ENCODE measurements around the gene HTR3E. TPM values are rescaled to one million over a fixed set of nuclear protein-coding genes. Genes with fewer than 3 reads are reported as not detected.
"Not testable (repeated sequence)": the region's sequence is repeated elsewhere in the genome, so short reads cannot be mapped to it uniquely, and the experiment has no call there.

HTR3E gene
- polyA plus RNA-seq, 5 donors = not detected

DNA sequence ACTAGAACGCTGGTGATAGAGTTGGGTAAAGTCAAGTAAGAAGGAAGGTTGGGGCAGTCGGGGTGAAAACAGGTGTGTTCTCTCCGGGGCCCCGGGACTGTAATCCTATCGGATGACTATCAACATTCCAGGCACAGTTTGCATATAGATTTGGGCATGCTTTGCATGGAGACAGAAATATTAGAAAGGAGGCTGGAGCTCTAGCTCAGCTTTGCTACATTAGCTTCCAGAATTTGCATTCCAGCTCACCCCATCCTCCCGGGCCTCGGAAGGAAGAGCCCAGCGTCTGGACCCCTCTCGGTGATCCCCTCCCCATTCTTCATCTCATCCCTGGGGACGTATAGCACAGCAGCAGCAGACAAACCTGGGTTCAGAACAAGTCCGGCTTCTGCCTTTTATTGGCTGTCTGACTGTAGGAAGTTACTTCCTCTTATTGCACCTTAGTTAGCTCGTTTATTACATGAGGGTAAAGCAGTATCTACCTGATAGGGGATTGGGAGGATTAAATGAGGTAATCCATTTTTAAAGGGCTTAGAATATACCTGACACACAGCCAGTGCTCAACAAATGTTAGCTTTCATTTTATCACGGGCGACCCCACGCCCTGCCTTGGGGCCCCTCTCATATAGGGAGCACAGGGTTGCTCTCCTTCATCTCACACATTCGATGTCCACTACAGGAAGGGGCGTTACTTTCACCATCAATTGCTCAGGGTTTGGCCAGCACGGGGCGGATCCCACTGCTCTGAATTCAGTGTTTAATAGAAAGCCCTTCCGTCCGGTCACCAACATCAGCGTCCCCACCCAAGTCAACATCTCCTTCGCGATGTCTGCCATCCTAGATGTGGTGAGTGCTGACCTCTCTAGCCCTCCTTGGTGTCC lies 3.2 kb downstream of the HTR3E start:
- no peak for DNase-seq

GRCh38 chr3:184110316-184110725 lies 13.5 kb downstream of the HTR3E start:
- DNase-seq = no peak

DNA sequence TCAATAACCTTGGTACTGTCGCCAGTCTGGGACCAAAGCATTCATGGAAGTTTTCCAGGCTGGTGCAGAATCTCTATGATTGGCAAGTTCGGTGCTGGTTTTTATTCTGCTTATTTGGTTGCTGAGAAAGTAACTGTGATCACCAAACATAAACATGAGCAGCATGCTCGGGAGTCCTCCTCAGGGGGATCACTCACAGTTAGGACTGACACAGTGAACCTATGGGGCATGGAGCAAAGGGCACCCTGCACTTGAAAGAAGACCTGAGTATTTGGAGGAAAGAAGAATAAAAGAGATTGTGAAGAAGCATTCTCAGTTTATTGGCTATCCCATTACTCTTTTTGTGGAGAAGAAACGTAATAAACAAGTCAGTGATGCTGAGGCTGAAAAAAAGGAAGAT lies 19.2 kb downstream of the HTR3E start:
- no peak for DNase-seq

DNA sequence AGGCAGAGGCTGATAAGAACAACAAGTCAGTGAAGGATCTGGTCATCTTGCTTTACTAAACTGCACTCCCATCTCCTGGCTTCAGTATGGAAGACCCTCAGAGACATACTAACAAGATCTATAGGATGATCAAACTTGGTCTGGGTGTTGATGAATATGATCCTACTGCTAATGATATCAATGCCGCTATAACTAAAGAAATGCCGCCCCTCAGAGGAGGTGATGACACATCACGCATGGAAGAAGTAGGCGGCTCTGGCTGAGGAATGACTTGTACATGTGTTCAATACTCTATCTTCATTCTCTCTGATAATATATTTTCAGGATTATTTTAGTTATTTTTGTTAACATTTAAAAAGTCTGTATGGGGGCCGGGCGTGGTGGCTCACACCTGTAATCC lies 20.8 kb downstream of the HTR3E start:
- DNase-seq = no peak

DNA sequence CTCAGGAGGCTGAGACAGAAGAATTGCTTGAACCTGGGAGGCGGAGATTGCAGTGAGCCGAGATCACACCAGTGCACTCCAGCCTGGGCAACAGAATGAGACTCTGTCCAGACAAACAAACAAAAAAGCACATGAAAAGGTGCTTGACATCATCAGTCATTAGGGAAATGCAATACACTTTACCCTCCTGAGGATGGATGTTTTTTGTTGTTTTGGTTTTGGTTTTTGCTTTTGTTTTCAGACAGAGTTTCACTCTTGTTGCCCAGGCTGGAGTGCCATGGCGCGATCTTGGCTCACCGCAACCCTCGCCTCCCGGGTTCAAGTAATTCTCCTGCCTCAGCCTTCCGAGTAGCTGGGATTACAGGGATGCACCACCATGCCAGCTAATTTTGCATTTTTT lies 24.2 kb downstream of the HTR3E start:
- DNase-seq = not testable (repeated sequence)

- no peak for DNase-seq
These were observed 29.1 kb downstream of the HTR3E start for GRCh38 chr3:184126006-184126405.

DNA sequence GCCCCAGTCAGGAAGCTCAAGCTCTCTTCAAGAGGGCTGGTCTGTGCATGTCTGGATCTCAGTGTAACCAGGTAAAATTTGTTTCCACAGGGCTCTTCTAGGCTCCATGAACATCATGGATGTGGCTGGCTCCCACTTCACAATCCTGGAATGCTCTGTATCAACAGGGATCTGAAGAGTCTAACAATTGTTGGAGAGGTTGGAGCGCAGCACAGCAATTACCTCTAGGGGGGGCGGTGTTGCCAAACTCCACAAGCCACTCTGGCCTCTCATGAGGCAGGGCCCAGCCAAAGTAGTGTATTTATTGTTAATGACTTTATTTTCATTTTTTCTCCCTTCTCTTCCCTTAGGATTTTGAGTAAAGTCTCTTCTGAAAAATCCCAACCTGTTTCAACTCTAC lies 32.1 kb downstream of the HTR3E start:
- no peak for DNase-seq

- no peak for DNase-seq
These were observed 36.1 kb downstream of the HTR3E start for GRCh38 chr3:184132945-184133344.

- DNase-seq = peak; percentile 63 to 68
These were observed 37.2 kb downstream of the HTR3E start for GRCh38 chr3:184133840-184134745.

- no peak for DNase-seq
These were observed 37.9 kb downstream of the HTR3E start for GRCh38 chr3:184134746-184135148.

- DNase-seq = peak; percentile 89 to 91
These were observed 38.5 kb downstream of the HTR3E start, which contains the start of gene EIF2B5 for GRCh38 chr3:184135149-184135910. Gene EIF2B5 (plus strand): TSS chr3:184135358. CDS start chr3:184135386, 28 bp downstream.

DNA sequence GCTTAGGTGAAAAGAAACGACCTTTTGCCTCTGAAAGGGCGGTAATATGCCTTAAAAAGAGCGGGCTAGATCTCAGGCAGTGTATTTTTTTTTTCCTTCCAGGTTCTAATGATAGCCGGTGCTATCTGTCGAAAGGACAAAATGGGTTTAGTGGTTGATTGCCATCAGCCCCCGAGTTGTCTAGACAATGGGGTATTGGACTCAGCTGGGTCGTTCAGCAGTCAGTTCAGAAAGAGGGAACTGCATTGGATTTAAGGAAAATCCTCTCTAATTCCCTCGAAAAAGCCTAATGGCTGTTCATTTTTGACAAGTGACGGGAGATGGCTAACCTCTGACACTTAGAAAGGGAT lies 39.0 kb downstream of the HTR3E start:
- DNase-seq = no peak

DNA sequence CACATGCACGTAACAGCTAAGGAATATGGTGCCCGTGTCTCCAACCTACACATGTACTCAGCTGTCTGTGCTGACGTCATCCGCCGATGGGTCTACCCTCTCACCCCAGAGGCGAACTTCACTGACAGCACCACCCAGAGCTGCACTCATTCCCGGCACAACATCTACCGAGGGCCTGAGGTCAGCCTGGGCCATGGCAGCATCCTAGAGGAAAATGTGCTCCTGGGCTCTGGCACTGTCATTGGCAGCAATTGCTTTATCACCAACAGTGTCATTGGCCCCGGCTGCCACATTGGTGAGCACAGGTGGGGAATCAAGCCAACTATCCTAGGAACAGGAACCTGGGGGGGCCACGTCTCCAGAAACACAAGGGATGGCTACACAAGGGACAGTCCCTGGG lies 43.6 kb downstream of the HTR3E start:
- no peak for DNase-seq

DNA sequence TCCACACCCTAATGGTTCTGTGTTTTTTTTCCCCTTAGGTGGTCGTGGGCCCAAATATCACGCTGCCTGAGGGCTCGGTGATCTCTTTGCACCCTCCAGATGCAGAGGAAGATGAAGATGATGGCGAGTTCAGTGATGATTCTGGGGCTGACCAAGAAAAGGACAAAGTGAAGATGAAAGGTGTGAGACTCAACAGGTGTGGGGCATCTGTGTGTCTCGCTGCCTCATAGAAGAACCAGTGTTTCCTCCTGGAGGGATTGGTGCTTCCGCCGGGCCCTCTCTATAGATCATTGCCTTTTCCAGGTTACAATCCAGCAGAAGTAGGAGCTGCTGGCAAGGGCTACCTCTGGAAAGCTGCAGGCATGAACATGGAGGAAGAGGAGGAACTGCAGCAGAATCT lies 45.3 kb downstream of the HTR3E start:
- no peak for DNase-seq

- DNase-seq = no peak
These were observed 46.5 kb downstream of the HTR3E start for GRCh38 chr3:184143327-184143726.

- DNase-seq = no peak
These were observed 47.6 kb downstream of the HTR3E start for GRCh38 chr3:184144505-184144904.

GRCh38 chr3:184145111-184145524 lies 48.3 kb downstream of the HTR3E start:
- DNase-seq = no peak

DNA sequence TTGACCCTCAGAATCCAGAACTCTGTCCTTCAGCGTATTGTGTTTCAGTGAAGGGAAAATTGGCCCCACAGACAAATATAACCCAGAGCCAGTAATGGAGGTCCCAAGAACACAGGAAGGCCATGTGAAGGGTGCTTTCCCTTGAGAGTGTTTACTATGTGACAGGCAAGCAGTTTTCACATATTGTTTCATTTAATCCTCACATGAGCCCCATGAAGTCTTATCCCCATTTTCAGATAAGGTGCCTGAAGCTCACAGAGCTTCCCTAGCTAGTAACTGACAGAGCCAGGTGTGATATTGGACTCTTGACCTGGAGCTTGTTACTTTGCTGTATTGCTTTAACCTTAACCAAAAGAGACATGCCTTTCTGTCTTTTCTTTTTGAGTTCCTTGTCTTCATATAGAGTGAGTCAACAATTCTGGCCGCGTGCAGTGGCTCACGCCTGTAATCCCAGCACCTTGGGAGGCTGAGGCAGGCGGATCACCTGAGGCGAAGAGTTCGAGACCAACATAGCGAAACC lies 48.9 kb downstream of the HTR3E start:
- DNase-seq = no peak

DNA sequence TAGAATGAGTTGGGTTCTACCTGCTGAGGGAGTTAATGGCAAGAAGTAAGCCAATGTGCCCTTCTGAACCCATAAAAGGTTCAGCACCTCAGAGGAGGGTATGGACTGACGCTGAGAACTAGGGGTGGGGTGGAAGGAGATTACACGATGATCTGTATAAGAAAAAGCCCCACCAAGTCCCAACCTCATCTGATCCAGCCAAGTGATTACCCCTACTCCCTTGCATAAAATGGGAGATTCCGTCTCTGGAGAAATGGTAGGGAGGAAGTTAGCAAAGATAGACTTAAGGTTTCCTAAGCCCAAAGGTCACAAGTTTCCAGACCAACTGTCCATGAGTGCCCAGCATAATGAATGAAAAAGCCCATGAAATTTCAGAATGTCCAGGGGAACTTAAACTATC lies 51.2 kb downstream of the HTR3E start:
- DNase-seq = no peak

- DNase-seq = no peak
These were observed 52.3 kb downstream of the HTR3E start for GRCh38 chr3:184149123-184149522.

DNA sequence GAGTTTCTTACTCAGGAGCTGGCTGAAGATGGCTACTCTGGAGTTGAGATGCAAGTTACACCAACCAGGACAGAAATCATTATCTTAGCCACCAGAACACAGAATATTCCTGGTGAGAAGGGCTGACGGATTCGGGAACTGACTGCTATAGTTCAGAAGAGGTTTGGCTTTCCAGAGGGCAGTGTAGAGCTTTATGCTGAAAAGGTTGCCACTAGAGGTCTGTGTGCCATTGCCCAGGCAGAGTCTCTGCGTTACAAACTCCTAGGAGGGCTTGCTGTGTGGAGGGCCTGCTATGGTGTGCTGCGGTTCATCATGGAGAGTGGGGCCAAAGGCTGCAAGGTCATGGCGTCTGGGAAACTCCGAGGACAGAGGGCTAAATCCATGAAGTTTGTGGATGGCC lies 52.9 kb downstream of the HTR3E start:
- not testable (repeated sequence) for DNase-seq

All from right lung (tissue), 5 donors.